GM21528 (cell line): ENCODE data around the gene PHACTR2.

Experiments used
- ATAC-seq: cut with Tn5 transposase; IDR thresholded peaks from one replicate; pipeline ENCODE4 v1.9.1; 2021; ENCODE audit warnings: mild to moderate bottlenecking, moderate library complexity; ENCODE audit not compliant: unreplicated experiment, low FRiP score

Gene PHACTR2

GRCh38 chr6:143696664-143697000 is 18.9 kb downstream of the PHACTR2 start:
- no peak for ATAC-seq

- no peak for ATAC-seq
Observed at GRCh38 chr6:143697076-143697800, 19.5 kb downstream of the PHACTR2 start.

GRCh38 chr6:143698329-143698728 is 20.6 kb downstream of the PHACTR2 start:
- ATAC-seq: no peak

GRCh38 chr6:143698759-143699429 is 21.1 kb downstream of the PHACTR2 start:
- ATAC-seq: no peak

GRCh38 chr6:143699430-143699825 is 21.7 kb downstream of the PHACTR2 start:
- no peak for ATAC-seq

- ATAC-seq: no peak
Observed at GRCh38 chr6:143700684-143701348, 23.1 kb downstream of the PHACTR2 start.

GRCh38 chr6:143701349-143702234 is 23.8 kb downstream of the PHACTR2 start:
- no peak for ATAC-seq

GRCh38 chr6:143705569-143705968 is 27.8 kb downstream of the PHACTR2 start:
- ATAC-seq: no peak

GRCh38 chr6:143707697-143708096 is 29.9 kb downstream of the PHACTR2 start:
- ATAC-seq: no peak

GRCh38 chr6:143708889-143709288 is 31.1 kb downstream of the PHACTR2 start:
- ATAC-seq: no peak

GRCh38 chr6:143711714-143712113 is 33.9 kb downstream of the PHACTR2 start:
- ATAC-seq: no peak

GRCh38 chr6:143718472-143718871 is 40.7 kb downstream of the PHACTR2 start:
- no peak for ATAC-seq

GRCh38 chr6:143721642-143722041 is 43.9 kb downstream of the PHACTR2 start:
- ATAC-seq: no peak

- no peak for ATAC-seq
Observed at GRCh38 chr6:143724876-143725275, 47.1 kb downstream of the PHACTR2 start.

GRCh38 chr6:143726015-143726647 is 48.4 kb downstream of the PHACTR2 start:
- no peak for ATAC-seq

GRCh38 chr6:143727035-143727434 is 49.3 kb downstream of the PHACTR2 start:
- ATAC-seq: no peak

GRCh38 chr6:143731789-143732188 is 54.0 kb downstream of the PHACTR2 start:
- ATAC-seq: no peak

- no peak for ATAC-seq
Observed at GRCh38 chr6:143732536-143732935, 54.8 kb downstream of the PHACTR2 start.

- no peak for ATAC-seq
Observed at GRCh38 chr6:143733510-143733909, 55.7 kb downstream of the PHACTR2 start.

GRCh38 chr6:143734641-143735063 is 56.9 kb downstream of the PHACTR2 start:
- no peak for ATAC-seq
